Naive thymus-derived CD8-positive, alpha-beta T cell (primary cell): ENCODE data around the gene RADIL. TPM values are rescaled to one million over a fixed set of nuclear protein-coding genes. Genes with fewer than 3 reads are reported as not detected.
A peak's percentile ranks its signal among the peaks of the same experiment; 100 is the strongest.

Source experiments
- ATAC-seq, 2 donors: fragments of 150-1000 bp; cut with Tn5 transposase in 1 of 2; sonication (Bioruptor Pico), chemical (Tn5 transposase) in 1 of 2; 1 replicate in 1 of 2; 2 replicates in 1 of 2; pipeline ENCODE4 v1.10.0; 2021; ENCODE audit warnings: mild to moderate bottlenecking in 2 of 2, moderate library complexity in 2 of 2
- POLR2A ChIA-PET: fragments of 350-600 bp; sonication (Branson Sonifier 250); formaldehyde crosslinking; loops from one replicate; lab custom pipeline; 2021; ENCODE audit warnings: antibody characterized with exemption; lab: Charles Lee
- DNase-seq, 10 donors: peaks; one replicate each; pipeline versions ENCODE4 v3.0.0 to v3.0.0-alpha.2; 2020 to 2022
- H3K27ac Mint-ChIP-seq, 10 donors: one replicate each; pipeline ENCODE4 v1.8.0; 2020 to 2022; ENCODE audit warnings: mild to moderate bottlenecking in 10 of 10, mixed read lengths in 10 of 10, moderate library complexity in 4 of 10, inconsistent platforms in 1 of 10
- H3K27me3 Mint-ChIP-seq, 5 donors: one replicate each; pipeline ENCODE4 v1.8.0; 2021 to 2022; ENCODE audit warnings: mixed read lengths in 5 of 5
- H3K36me3 Mint-ChIP-seq, 3 donors: one replicate each; pipeline ENCODE4 v1.8.0; 2020 to 2022; ENCODE audit warnings: mixed read lengths in 3 of 3, mild to moderate bottlenecking in 2 of 3, inconsistent platforms in 1 of 3
- H3K4me1 Mint-ChIP-seq, 4 donors: one replicate each; pipeline ENCODE4 v1.8.0; 2021 to 2022; ENCODE audit warnings: mixed read lengths in 4 of 4
- H3K4me3 Mint-ChIP-seq, 10 donors: one replicate each; pipeline ENCODE4 v1.8.0; 2020 to 2022; ENCODE audit warnings: mild to moderate bottlenecking in 10 of 10, mixed read lengths in 10 of 10, moderate library complexity in 6 of 10, inconsistent platforms in 1 of 10
- H3K9me3 Mint-ChIP-seq, 9 donors: one replicate each; pipeline ENCODE4 v1.8.0; 2020 to 2022; ENCODE audit warnings: mixed read lengths in 9 of 9, mild to moderate bottlenecking in 3 of 9, inconsistent platforms in 1 of 9, moderate library complexity in 1 of 9
- polyA plus RNA-seq, 3 donors: library from polyadenylated mRNA; unstranded; fragments of 300-500 nt; fragmentation: Illumina TruSeq; gene quantifications; one replicate each; pipeline ENCODE4 v1.2.3, GENCODE V29; 2021
- total RNA-seq, 8 experiments: library from RNA in 2 of 8; stranded (reverse) in 2 of 8; gene quantifications; one replicate each; pipeline ENCODE4 v1.2.3 and lab custom pipeline; 2021 to 2026

The RADIL gene
- total and polyA plus RNA-seq, 5 experiments from 2014 or later, result 0.02 to 0.18 (median 0.07) TPM; not detected in 2

- Mint-ChIP-seq H3K27ac (no peak overlapping the region), H3K4me1 (peaks cover 6 to 17% (median 13%) of the 10 kb centered on the region in 4 donors), H3K9me3 (no peaks in the 10 kb centered on the region), H3K36me3 (no peaks in the 10 kb centered on the region), H3K4me3 (peak overlapping the region in 1 of 10 donors; percentile 7), H3K27me3 (peaks cover 12 to 60% (median 23%) of the 10 kb centered on the region in 5 donors)
- ATAC-seq (no peak), DNase-seq (no peak)
- POLR2A ChIA-PET, result no interaction called here
Measured at GRCh38 chr7:4880218-4880617, 3.3 kb downstream of the RADIL start.

- Mint-ChIP-seq H3K9me3 (no peaks in the 10 kb centered on the region), H3K27me3 (peaks cover 12 to 59% (median 23%) of the 10 kb centered on the region in 5 donors), H3K4me3 (no peak overlapping the region), H3K36me3 (no peaks in the 10 kb centered on the region), H3K27ac (no peak overlapping the region), H3K4me1 (peaks cover 6 to 17% (median 13%) of the 10 kb centered on the region in 4 donors)
- no peak for DNase-seq
- ATAC-seq, result no peak
- POLR2A ChIA-PET, result no interaction called here
Measured at GRCh38 chr7:4879396-4880081, 4.0 kb downstream of the RADIL start.

GRCh38 chr7:4878336-4879335 lies 4.9 kb downstream of the RADIL start:
- H3K27me3 Mint-ChIP-seq, result peaks cover 12 to 52% (median 23%) of the 10 kb centered on the region in 5 donors
- no peaks in the 10 kb centered on the region for H3K9me3 Mint-ChIP-seq
- POLR2A ChIA-PET, result no interaction called here
- no peaks in the 10 kb centered on the region for H3K36me3 Mint-ChIP-seq
- H3K4me1 Mint-ChIP-seq, result peaks cover 6 to 13% (median 11%) of the 10 kb centered on the region in 4 donors
- ATAC-seq (no peak), DNase-seq (no peak)
- H3K27ac Mint-ChIP-seq, result no peak overlapping the region
- no peak overlapping the region for H3K4me3 Mint-ChIP-seq

GRCh38 chr7:4876586-4876985 lies 6.9 kb downstream of the RADIL start:
- Mint-ChIP-seq H3K9me3 (no peaks in the 10 kb centered on the region), H3K27ac (no peak overlapping the region), H3K4me3 (no peak overlapping the region), H3K27me3 (peaks cover 5 to 58% (median 29%) of the 10 kb centered on the region in 5 donors), H3K36me3 (no peaks in the 10 kb centered on the region), H3K4me1 (peaks cover 0 to 1% (median 0%) of the 10 kb centered on the region in 4 donors)
- ATAC-seq (no peak), DNase-seq (no peak)
- POLR2A ChIA-PET, result no interaction called here

- POLR2A ChIA-PET, result interaction anchor here (0.6 kb wide), 1 partner anchor 90 kb away, joined by 3 read pairs; no protein-coding TSS in a partner anchor
- ATAC-seq (no peak), DNase-seq (no peak)
- Mint-ChIP-seq H3K27me3 (peaks cover 5 to 63% (median 30%) of the 10 kb centered on the region in 5 donors), H3K36me3 (no peaks in the 10 kb centered on the region), H3K27ac (no peak overlapping the region), H3K4me3 (no peak overlapping the region), H3K4me1 (peaks cover 3 to 11% (median 6%) of the 10 kb centered on the region in 4 donors), H3K9me3 (no peaks in the 10 kb centered on the region)
Measured at GRCh38 chr7:4875391-4875790, 8.1 kb downstream of the RADIL start.

- no peak for ATAC-seq
- no peak overlapping the region for H3K4me3 Mint-ChIP-seq
- peaks cover 3 to 11% (median 7%) of the 10 kb centered on the region in 4 donors for H3K4me1 Mint-ChIP-seq
- H3K36me3 Mint-ChIP-seq, result peaks cover 0 to 2% (median 0%) of the 10 kb centered on the region in 3 donors
- peaks cover 6 to 53% (median 31%) of the 10 kb centered on the region in 5 donors for H3K27me3 Mint-ChIP-seq
- no peak overlapping the region for H3K27ac Mint-ChIP-seq
- peaks cover 0 to 6% (median 0%) of the 10 kb centered on the region in 9 donors for H3K9me3 Mint-ChIP-seq
- POLR2A ChIA-PET, result no interaction called here
- no peak for DNase-seq
Measured at GRCh38 chr7:4873071-4873944, 10.2 kb downstream of the RADIL start.

GRCh38 chr7:4871930-4872675 lies 11.4 kb downstream of the RADIL start:
- H3K4me1 Mint-ChIP-seq, result peaks cover 3 to 11% (median 7%) of the 10 kb centered on the region in 4 donors
- H3K27ac Mint-ChIP-seq, result no peak overlapping the region
- peaks cover 0 to 6% (median 2%) of the 10 kb centered on the region in 9 donors for H3K9me3 Mint-ChIP-seq
- peak overlapping the region in 1 of 10 donors; percentile 45 for H3K4me3 Mint-ChIP-seq
- peaks cover 6 to 41% (median 24%) of the 10 kb centered on the region in 5 donors for H3K27me3 Mint-ChIP-seq
- DNase-seq, result no peak
- H3K36me3 Mint-ChIP-seq, result peaks cover 0 to 2% (median 0%) of the 10 kb centered on the region in 3 donors
- ATAC-seq, result no peak
- POLR2A ChIA-PET, result no interaction called here

- POLR2A ChIA-PET, result no interaction called here
- peak overlapping the region in 4 of 10 donors; percentile 6 to 31 (median 14) for H3K4me3 Mint-ChIP-seq
- peaks cover 0 to 2% (median 0%) of the 10 kb centered on the region in 3 donors for H3K36me3 Mint-ChIP-seq
- DNase-seq (peak in 2 of 10 donors; percentile 1 to 13), ATAC-seq (peak in 1 of 2 donors; percentile 38)
- peaks cover 9 to 36% (median 24%) of the 10 kb centered on the region in 5 donors for H3K27me3 Mint-ChIP-seq
- H3K4me1 Mint-ChIP-seq, result peaks cover 3 to 11% (median 7%) of the 10 kb centered on the region in 4 donors
- peak overlapping the region in 2 of 10 donors; percentile 3 to 11 for H3K27ac Mint-ChIP-seq
- peaks cover 0 to 6% (median 2%) of the 10 kb centered on the region in 9 donors for H3K9me3 Mint-ChIP-seq
Measured at GRCh38 chr7:4871056-4871680, 12.3 kb downstream of the RADIL start.

GRCh38 chr7:4868493-4868892 lies 15.0 kb downstream of the RADIL start:
- POLR2A ChIA-PET, result no interaction called here

GRCh38 chr7:4866528-4867496 lies 16.7 kb downstream of the RADIL start:
- POLR2A ChIA-PET, result no interaction called here
- Mint-ChIP-seq H3K27me3 (peaks cover 27 to 63% (median 44%) of the 10 kb centered on the region in 5 donors), H3K4me1 (peaks cover 3 to 21% (median 9%) of the 10 kb centered on the region in 4 donors), H3K27ac (no peak overlapping the region), H3K9me3 (peaks cover 0 to 30% (median 17%) of the 10 kb centered on the region in 9 donors), H3K36me3 (peaks cover 0 to 9% (median 8%) of the 10 kb centered on the region in 3 donors), H3K4me3 (no peak overlapping the region)
- ATAC-seq (no peak), DNase-seq (no peak)

More at GRCh38 chr7:4868493-4868892, 15.0 kb downstream of the RADIL start:
- peaks cover 21 to 63% (median 43%) of the 10 kb centered on the region in 5 donors for H3K27me3 Mint-ChIP-seq
- H3K4me3 Mint-ChIP-seq, result no peak overlapping the region
- H3K36me3 Mint-ChIP-seq, result peaks cover 0 to 2% (median 1%) of the 10 kb centered on the region in 3 donors
- DNase-seq (no peak), ATAC-seq (no peak)
- H3K4me1 Mint-ChIP-seq, result peaks cover 3 to 11% (median 7%) of the 10 kb centered on the region in 4 donors
- H3K27ac Mint-ChIP-seq, result no peak overlapping the region
- peaks cover 0 to 16% (median 6%) of the 10 kb centered on the region in 9 donors for H3K9me3 Mint-ChIP-seq
